Esophagus squamous epithelium (tissue), 4 donors: ENCODE measurements around the gene DIS3L2.

Source experiments
- POLR2A ChIP-seq, 4 donors: fragments of 450-650 bp; IDR thresholded peaks; one replicate each; pipeline ENCODE4 v1.6.1; 2017; ENCODE audit warnings: antibody characterized with exemption in 4 of 4, mild to moderate bottlenecking in 4 of 4, moderate library complexity in 3 of 4
- TF ChIP-seq, protein P1 (sequence below), 6 experiments: fragments of 450-650 bp in 4 of 6; fragments of 200-600 bp in 2 of 6; sonication (generic) in 2 of 6; IDR thresholded peaks; one replicate each; pipeline ENCODE4 v1.5.1; 2016 to 2019; ENCODE audit warnings: antibody characterized with exemption in 6 of 6, mild to moderate bottlenecking in 4 of 6, moderate library complexity in 4 of 6

DNA sequence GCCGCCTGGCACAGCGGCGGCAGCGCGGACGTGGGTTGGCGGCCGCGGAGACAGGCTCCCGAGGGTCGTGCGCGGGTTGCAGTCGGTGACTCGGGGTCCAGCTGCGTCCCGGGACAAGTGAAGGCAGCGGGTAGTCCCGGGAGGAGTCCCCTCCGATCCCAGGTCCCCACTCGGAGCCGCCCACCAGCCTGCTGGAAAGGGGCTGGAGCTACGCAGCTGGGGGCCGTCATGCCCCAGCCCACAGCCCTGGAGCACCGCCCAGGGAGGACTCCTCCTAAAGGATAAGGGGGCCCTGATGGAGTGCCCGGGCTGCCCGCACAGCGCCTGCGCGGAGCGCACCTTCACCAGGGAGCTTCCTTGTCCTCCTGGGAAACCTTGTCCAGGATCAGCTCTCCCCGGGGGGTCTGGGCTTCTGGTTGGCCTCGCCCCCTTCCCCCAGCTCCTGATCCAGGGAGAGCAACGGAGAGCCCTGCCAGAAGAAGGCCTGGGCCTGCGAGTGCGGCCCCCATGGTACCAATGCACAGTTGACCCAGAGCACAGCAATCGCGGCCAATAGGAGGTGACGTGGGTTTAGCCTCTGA lies 391.1 kb downstream of the DIS3L2 start:
- no peak for TF ChIP-seq POLR2A (IDR thresholded peaks at IDR 0.05)
- TF ChIP-seq, protein P1, sequence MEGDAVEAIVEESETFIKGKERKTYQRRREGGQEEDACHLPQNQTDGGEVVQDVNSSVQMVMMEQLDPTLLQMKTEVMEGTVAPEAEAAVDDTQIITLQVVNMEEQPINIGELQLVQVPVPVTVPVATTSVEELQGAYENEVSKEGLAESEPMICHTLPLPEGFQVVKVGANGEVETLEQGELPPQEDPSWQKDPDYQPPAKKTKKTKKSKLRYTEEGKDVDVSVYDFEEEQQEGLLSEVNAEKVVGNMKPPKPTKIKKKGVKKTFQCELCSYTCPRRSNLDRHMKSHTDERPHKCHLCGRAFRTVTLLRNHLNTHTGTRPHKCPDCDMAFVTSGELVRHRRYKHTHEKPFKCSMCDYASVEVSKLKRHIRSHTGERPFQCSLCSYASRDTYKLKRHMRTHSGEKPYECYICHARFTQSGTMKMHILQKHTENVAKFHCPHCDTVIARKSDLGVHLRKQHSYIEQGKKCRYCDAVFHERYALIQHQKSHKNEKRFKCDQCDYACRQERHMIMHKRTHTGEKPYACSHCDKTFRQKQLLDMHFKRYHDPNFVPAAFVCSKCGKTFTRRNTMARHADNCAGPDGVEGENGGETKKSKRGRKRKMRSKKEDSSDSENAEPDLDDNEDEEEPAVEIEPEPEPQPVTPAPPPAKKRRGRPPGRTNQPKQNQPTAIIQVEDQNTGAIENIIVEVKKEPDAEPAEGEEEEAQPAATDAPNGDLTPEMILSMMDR (IDR thresholded peaks at IDR 0.05), result no peak
